ENCODE results near the gene PDLIM1. TPM values are rescaled to one million over a fixed set of nuclear protein-coding genes. Genes with fewer than 3 reads are reported as not detected.

The PDLIM1 gene
- total RNA-seq, 2 donors from 2014 or later, result 1.4 to 1.7 TPM

DNA sequence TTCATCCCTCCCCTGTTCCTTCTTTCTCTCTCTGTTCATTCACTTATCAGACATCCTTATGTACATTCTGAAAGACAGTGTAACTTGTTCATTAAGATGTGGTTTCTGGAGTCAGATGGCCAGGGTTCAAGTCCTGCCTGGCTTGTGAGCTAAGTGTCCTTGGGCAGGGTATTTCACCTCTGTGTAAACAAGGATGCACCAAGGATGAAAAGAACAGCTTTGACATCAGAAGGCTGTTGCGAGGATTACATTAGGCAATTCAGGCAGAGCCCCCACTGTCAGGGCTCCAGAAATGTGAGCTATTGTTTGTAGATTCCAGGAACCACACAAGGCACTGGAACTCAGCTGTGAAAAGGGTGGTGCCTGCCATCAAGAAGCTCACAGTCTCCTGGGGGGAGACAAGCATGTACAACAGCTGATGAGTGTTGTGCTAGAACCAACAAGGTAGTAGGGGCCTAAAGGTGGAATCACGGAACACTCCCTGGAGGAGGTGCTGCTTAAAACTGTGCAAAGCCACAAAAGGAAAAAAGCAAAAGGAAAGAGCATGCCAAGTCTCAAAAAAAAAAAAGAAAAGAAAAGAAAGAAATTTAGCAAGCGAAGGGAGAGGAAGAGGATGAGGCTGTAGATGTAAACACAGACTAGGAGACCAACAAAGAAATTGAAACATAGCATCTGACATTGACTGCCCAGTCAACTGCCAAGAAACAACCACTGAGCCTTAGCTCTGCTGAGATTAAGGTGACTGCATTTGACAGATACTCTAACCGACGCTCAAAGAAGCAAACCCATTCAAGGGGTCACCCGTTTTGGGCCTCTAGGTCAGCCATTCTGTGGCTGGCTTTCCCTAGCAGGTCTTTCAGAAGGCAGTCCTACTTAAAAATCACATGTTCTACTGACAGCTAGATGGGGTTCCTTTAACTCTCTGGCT lies 12.5 kb downstream of the PDLIM1 start:
- H3K4me3 Mint-ChIP-seq, result no peak overlapping the region
- H3K9me3 Mint-ChIP-seq, result no peaks in the 10 kb centered on the region
- H3K36me3 Mint-ChIP-seq (ENCODE audit: insufficient read depth in 2 of 2), result no peaks in the 10 kb centered on the region

DNA sequence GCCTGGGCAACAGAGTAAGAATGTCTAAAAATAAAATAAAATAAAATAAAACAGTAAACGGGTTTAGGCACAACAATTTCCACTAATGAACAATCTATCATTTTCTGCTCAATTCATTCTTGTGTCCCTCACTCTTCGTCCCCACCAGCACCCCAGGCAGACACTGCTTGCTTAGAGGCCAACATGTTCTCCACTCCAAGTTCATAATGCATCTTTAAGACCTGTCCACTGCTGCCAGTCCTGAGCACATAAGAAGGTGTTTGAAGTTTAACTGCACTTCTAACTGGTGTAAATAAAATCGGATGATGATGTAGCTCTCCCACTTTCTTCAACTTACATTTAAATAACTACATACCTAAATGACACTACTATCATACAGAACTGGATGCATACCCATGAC lies 13.2 kb downstream of the PDLIM1 start:
- H3K27ac Mint-ChIP-seq, result no peak overlapping the region
- DNase-seq, result no peak
- no peak overlapping the region for H3K4me3 Mint-ChIP-seq
- H3K4me1 Mint-ChIP-seq (ENCODE audit: low read depth), result no peaks in the 10 kb centered on the region
- H3K36me3 Mint-ChIP-seq (ENCODE audit: insufficient read depth in 2 of 2), result no peaks in the 10 kb centered on the region
- H3K27me3 Mint-ChIP-seq (ENCODE audit: low read depth), result no peaks in the 10 kb centered on the region
- ATAC-seq (replicated peaks in 1 of 2), result no peak
- no peaks in the 10 kb centered on the region for H3K9me3 Mint-ChIP-seq

More for the DNA sequence above, 12.5 kb downstream of the PDLIM1 start:
- DNase-seq (no peak), ATAC-seq (replicated peaks in 1 of 2) (no peak)
- Mint-ChIP-seq H3K27ac (no peak overlapping the region), H3K4me1 (ENCODE audit: low read depth) (no peaks in the 10 kb centered on the region), H3K27me3 (ENCODE audit: low read depth) (no peaks in the 10 kb centered on the region)

GRCh38 chr10:95277201-95277570 lies 13.6 kb downstream of the PDLIM1 start:
- H3K27me3 Mint-ChIP-seq (ENCODE audit: low read depth), result no peaks in the 10 kb centered on the region

GRCh38 chr10:95276367-95277200 lies 14.2 kb downstream of the PDLIM1 start:
- H3K27me3 Mint-ChIP-seq (ENCODE audit: low read depth), result no peaks in the 10 kb centered on the region
- DNase-seq, result no peak
- H3K4me3 Mint-ChIP-seq, result no peak overlapping the region
- H3K9me3 Mint-ChIP-seq, result no peaks in the 10 kb centered on the region
- no peak for ATAC-seq (replicated peaks in 1 of 2)
- H3K36me3 Mint-ChIP-seq (ENCODE audit: insufficient read depth in 2 of 2), result no peaks in the 10 kb centered on the region
- no peak overlapping the region for H3K27ac Mint-ChIP-seq
- no peaks in the 10 kb centered on the region for H3K4me1 Mint-ChIP-seq (ENCODE audit: low read depth)

More at GRCh38 chr10:95277201-95277570, 13.6 kb downstream of the PDLIM1 start:
- no peaks in the 10 kb centered on the region for H3K9me3 Mint-ChIP-seq
- ATAC-seq (replicated peaks in 1 of 2) (no peak), DNase-seq (no peak)
- H3K4me3 Mint-ChIP-seq, result no peak overlapping the region
- H3K27ac Mint-ChIP-seq, result no peak overlapping the region
- no peaks in the 10 kb centered on the region for H3K36me3 Mint-ChIP-seq (ENCODE audit: insufficient read depth in 2 of 2)
- no peaks in the 10 kb centered on the region for H3K4me1 Mint-ChIP-seq (ENCODE audit: low read depth)

GRCh38 chr10:95275726-95276366 lies 15.0 kb downstream of the PDLIM1 start:
- ATAC-seq (replicated peaks in 1 of 2), result no peak
- DNase-seq, result no peak
- Mint-ChIP-seq H3K27me3 (ENCODE audit: low read depth) (no peaks in the 10 kb centered on the region), H3K27ac (no peak overlapping the region), H3K9me3 (no peaks in the 10 kb centered on the region), H3K4me1 (ENCODE audit: low read depth) (no peaks in the 10 kb centered on the region), H3K36me3 (ENCODE audit: insufficient read depth in 2 of 2) (no peaks in the 10 kb centered on the region), H3K4me3 (no peak overlapping the region)

DNA sequence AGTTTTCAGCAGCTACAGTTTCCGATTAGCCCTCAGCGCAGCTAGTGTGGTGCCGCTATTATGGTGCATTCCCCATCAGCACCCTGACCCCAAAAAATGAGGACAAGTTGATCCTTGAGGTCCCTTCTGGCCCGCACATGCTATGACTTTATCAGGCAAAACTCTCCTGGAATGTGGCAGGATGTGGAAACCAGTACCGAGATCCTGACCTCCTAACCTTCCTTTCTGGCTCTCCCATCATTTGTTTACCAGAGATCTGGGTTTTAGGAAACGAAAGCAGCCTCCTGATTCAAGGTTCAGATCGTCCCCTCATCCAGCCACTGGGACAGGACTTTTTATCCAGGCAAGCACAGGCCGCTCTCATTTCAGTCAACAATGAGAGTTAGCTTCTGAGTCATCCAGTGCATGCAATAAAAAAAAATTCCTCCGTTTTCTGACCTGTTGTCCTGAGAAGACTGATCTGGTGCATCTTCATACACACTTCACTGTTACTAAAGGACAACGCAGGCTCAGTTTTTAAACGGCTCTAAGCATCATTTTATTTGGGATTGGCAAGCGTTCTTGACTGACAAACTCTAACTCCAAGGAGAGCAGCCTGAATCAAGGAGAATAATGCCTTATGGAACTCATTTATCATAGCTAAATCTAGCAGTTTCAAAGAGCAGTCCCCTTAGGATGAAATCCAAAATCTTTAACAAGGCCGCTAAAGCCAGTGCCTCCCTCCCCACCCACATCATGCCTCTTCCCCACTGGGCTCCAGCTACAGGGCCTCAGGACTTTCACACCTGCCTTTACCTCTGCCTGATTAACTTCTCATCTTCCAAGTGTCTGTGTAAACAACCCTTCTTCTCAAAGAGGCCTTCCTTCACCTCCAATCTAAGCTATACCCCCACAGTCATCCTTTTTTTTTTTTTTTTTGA lies 17.1 kb downstream of the PDLIM1 start:
- no peak overlapping the region for H3K27ac Mint-ChIP-seq
- H3K9me3 Mint-ChIP-seq, result no peaks in the 10 kb centered on the region
- no peaks in the 10 kb centered on the region for H3K27me3 Mint-ChIP-seq (ENCODE audit: low read depth)
- no peaks in the 10 kb centered on the region for H3K4me1 Mint-ChIP-seq (ENCODE audit: low read depth)
- DNase-seq (no peak), ATAC-seq (replicated peaks in 1 of 2) (no peak)
- H3K36me3 Mint-ChIP-seq (ENCODE audit: insufficient read depth in 2 of 2), result no peaks in the 10 kb centered on the region
- no peak overlapping the region for H3K4me3 Mint-ChIP-seq

GRCh38 chr10:95268438-95268837 lies 22.4 kb downstream of the PDLIM1 start:
- ATAC-seq (replicated peaks in 1 of 2) (no peak), DNase-seq (no peak)
- H3K9me3 Mint-ChIP-seq, result no peaks in the 10 kb centered on the region
- no peak overlapping the region for H3K4me3 Mint-ChIP-seq
- H3K27me3 Mint-ChIP-seq (ENCODE audit: low read depth), result no peaks in the 10 kb centered on the region
- H3K4me1 Mint-ChIP-seq (ENCODE audit: low read depth), result no peaks in the 10 kb centered on the region
- no peaks in the 10 kb centered on the region for H3K36me3 Mint-ChIP-seq (ENCODE audit: insufficient read depth in 2 of 2)
- no peak overlapping the region for H3K27ac Mint-ChIP-seq

DNA sequence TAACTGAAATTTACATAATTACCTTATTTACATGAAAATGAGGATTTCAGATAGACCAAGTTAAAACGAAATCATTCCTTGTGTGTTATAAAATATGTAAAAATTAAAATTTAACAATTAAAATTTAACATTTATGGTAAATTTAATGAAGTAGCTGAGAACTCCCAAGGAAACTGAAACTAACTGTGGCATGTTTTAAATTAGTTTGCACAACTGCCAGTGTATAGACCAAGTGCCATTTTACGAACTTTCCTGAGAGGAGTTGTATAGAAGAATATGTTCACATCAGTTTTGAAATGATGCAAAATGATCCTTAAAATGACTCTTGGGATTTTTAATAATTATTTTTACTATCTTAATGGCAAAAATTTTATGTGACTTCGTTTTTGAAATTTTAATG lies 23.6 kb downstream of the PDLIM1 start:
- Mint-ChIP-seq H3K4me3 (no peak overlapping the region), H3K27me3 (ENCODE audit: low read depth) (no peaks in the 10 kb centered on the region), H3K27ac (no peak overlapping the region), H3K9me3 (no peaks in the 10 kb centered on the region), H3K36me3 (ENCODE audit: insufficient read depth in 2 of 2) (no peaks in the 10 kb centered on the region), H3K4me1 (ENCODE audit: low read depth) (no peaks in the 10 kb centered on the region)
- DNase-seq (no peak), ATAC-seq (replicated peaks in 1 of 2) (no peak)

DNA sequence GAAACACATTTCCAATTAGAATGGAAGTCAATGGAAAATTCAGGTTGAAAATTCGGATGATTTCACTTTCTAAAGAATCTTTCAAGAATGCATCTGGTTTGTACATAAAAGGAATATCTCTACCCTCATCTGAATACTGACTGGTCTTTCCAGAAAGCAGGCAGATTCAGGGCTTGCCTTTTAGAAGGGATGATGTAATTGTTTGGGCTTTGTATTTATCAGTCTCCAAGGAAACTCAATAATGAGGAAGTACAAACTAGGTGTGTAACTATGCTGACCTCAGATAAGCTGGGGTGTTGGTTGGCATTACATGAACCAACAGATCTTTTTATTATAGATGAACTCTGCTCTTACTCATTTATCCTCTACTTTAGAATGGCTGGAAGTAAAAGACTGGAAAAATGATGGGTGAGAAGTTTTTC lies 24.1 kb downstream of the PDLIM1 start:
- no peaks in the 10 kb centered on the region for H3K36me3 Mint-ChIP-seq (ENCODE audit: insufficient read depth in 2 of 2)
- H3K27ac Mint-ChIP-seq, result no peak overlapping the region
- H3K27me3 Mint-ChIP-seq (ENCODE audit: low read depth), result no peaks in the 10 kb centered on the region
- ATAC-seq (replicated peaks in 1 of 2) (no peak), DNase-seq (no peak)
- no peaks in the 10 kb centered on the region for H3K4me1 Mint-ChIP-seq (ENCODE audit: low read depth)
- H3K4me3 Mint-ChIP-seq, result no peak overlapping the region
- H3K9me3 Mint-ChIP-seq, result no peaks in the 10 kb centered on the region

- Mint-ChIP-seq H3K36me3 (ENCODE audit: insufficient read depth in 2 of 2) (no peaks in the 10 kb centered on the region), H3K27me3 (ENCODE audit: low read depth) (no peaks in the 10 kb centered on the region), H3K4me3 (no peak overlapping the region), H3K4me1 (ENCODE audit: low read depth) (no peaks in the 10 kb centered on the region), H3K9me3 (no peaks in the 10 kb centered on the region), H3K27ac (no peak overlapping the region)
- DNase-seq, result no peak
- ATAC-seq (replicated peaks in 1 of 2), result no peak
These were observed 25.2 kb downstream of the PDLIM1 start for GRCh38 chr10:95265572-95265971.

GRCh38 chr10:95264227-95265051 lies 26.4 kb downstream of the PDLIM1 start:
- Mint-ChIP-seq H3K27ac (no peak overlapping the region), H3K36me3 (ENCODE audit: insufficient read depth in 2 of 2) (no peaks in the 10 kb centered on the region), H3K27me3 (ENCODE audit: low read depth) (no peaks in the 10 kb centered on the region), H3K4me3 (no peak overlapping the region), H3K9me3 (no peaks in the 10 kb centered on the region), H3K4me1 (ENCODE audit: low read depth) (no peaks in the 10 kb centered on the region)
- no peak for ATAC-seq (replicated peaks in 1 of 2)
- no peak for DNase-seq

GRCh38 chr10:95263864-95264226 lies 27.0 kb downstream of the PDLIM1 start:
- Mint-ChIP-seq H3K4me1 (ENCODE audit: low read depth) (no peaks in the 10 kb centered on the region), H3K27me3 (ENCODE audit: low read depth) (no peaks in the 10 kb centered on the region), H3K36me3 (ENCODE audit: insufficient read depth in 2 of 2) (no peaks in the 10 kb centered on the region), H3K27ac (no peak overlapping the region), H3K9me3 (no peaks in the 10 kb centered on the region), H3K4me3 (no peak overlapping the region)
- ATAC-seq (replicated peaks in 1 of 2), result no peak
- DNase-seq, result no peak
